Gastrocnemius medialis (tissue), 4 donors: Measurements from ENCODE around the gene GIMD1.

ENCODE experiments used
- CTCF ChIP-seq, 5 experiments: fragments of 450-650 bp in 3 of 5; fragments of 200-600 bp in 2 of 5; sonication (generic) in 2 of 5; IDR thresholded peaks in 4 of 5; conservative IDR thresholded peaks in 1 of 5; 1 replicate in 4 of 5; 2 replicates in 1 of 5; pipeline ENCODE4 v1.5.1; 2016 to 2019; ENCODE audit warnings: antibody characterized with exemption in 5 of 5, mild to moderate bottlenecking in 3 of 5, moderate library complexity in 3 of 5
- POLR2A ChIP-seq, 2 donors: fragments of 450-650 bp; IDR thresholded peaks; one replicate each; pipeline ENCODE4 v1.6.1; 2017; ENCODE audit warnings: antibody characterized with exemption in 2 of 2, mild to moderate bottlenecking in 2 of 2, moderate library complexity in 2 of 2

DNA sequence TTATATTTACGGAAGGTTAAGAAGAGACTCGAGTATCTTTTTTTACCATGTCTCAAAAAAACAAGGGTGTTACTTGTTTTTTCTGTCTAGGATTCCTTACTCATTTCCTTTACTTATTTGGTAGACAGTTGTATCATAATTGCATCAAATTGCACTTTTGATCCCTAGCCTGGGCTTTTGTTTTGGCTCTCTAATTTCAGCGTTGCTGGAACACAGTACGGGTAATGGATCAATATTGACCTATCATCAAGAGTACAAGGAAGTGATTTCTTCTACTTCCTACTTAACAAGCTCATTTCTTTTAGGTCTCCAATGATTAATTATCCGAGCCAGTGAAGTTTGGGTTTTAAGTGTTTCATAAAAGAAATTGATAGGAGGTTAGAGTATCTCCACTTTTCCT lies 35.4 kb downstream of the GIMD1 start:
- no peak for TF ChIP-seq POLR2A (IDR thresholded peaks at IDR 0.05)
- TF ChIP-seq CTCF (IDR thresholded peaks at IDR 0.05 in 4 of 5, conservative IDR thresholded peaks at IDR 0.05 in 1 of 5) = no peak
